HepG2 (cell line): Measurements from ENCODE around the gene SORBS2. TPM values are rescaled to one million over a fixed set of nuclear protein-coding genes. Genes with fewer than 3 reads are reported as not detected.
"Not testable (repeated sequence)": the region's sequence is repeated elsewhere in the genome, so short reads cannot be mapped to it uniquely, and the experiment has no call there.

Source experiments
- ATAC-seq: fragments of 200-7000 bp; cut with Tn5 transposase; 3 replicates; pipeline ENCODE4 v1.9.1; 2020; ENCODE audit warnings: mild to moderate bottlenecking, moderate library complexity
- BruUV-seq: library from RNA; stranded (reverse); fragments of 400-500 nt; replicated peaks from 2 replicates; lab custom pipeline; 2021; lab: Mats Ljungman, UMichigan
- CTCF ChIA-PET: fragments of 300-600 bp; formaldehyde crosslinking; extraction: SDS; loops from one replicate; lab custom pipeline; 2021; ENCODE audit warnings: low total read pairs, inconsistent platforms, low intra/inter-chr PET ratio; lab: Yijun Ruan, JAX
- POLR2A ChIA-PET: fragments of 350-600 bp; sonication (Branson Sonifier 250); formaldehyde crosslinking; loops from one replicate; lab custom pipeline; 2020; ENCODE audit warnings: antibody characterized with exemption, inconsistent platforms; lab: Yijun Ruan, JAX
- DNase-seq: peaks from one replicate; pipeline ENCODE4 v3.0.0-alpha.2; 2015; ENCODE audit warnings: low spot score
- FAIRE-seq: peaks from 3 replicates; lab custom pipeline; 2011; peaks lifted over from hg19 to GRCh38; lab: Jason Lieb, UNC
- H2AFZ ChIP-seq: one replicate; pipeline ENCODE4 v1.6.1; 2011; ENCODE audit warnings: low read length, inconsistent platforms
- H3K27ac ChIP-seq: fragments of 300-600 bp; 3 replicates; pipeline ENCODE4 v1.8.0; 2011; ENCODE audit warnings: mixed run types, mild to moderate bottlenecking, mixed read lengths, low read length, inconsistent platforms; ENCODE audit not compliant: insufficient read depth; ENCODE audit errors: extremely low read length
- H3K27me3 ChIP-seq, 2 experiments: fragments of 200-600 bp in 1 of 2; 2 replicates in 1 of 2; 3 replicates in 1 of 2; pipeline versions ENCODE4 v1.6.0 to v1.8.0; 2011; ENCODE audit warnings: low read length in 2 of 2, mild to moderate bottlenecking in 2 of 2, moderate library complexity in 2 of 2, inconsistent platforms in 1 of 2; ENCODE audit not compliant: insufficient read depth in 2 of 2, control insufficient read depth in 1 of 2
- H3K36me3 ChIP-seq, 2 experiments: fragments of 200-600 bp in 1 of 2; replicated peaks in 1 of 2; 2 replicates in 1 of 2; 3 replicates in 1 of 2; pipeline versions ENCODE4 v1.5.1 to v1.8.0; 2011; ENCODE audit warnings: low read length in 2 of 2, inconsistent platforms in 1 of 2; ENCODE audit not compliant: insufficient read depth in 2 of 2, control insufficient read depth in 1 of 2
- H3K4me1 ChIP-seq: 2 replicates; pipeline ENCODE4 v1.5.1; 2012; ENCODE audit warnings: low read length, inconsistent platforms; ENCODE audit not compliant: insufficient read depth
- H3K4me2 ChIP-seq: 2 replicates; pipeline ENCODE4 v1.6.0; 2011; ENCODE audit warnings: low read depth, low read length, inconsistent platforms
- H3K4me3 ChIP-seq, 3 experiments: fragments of 200-600 bp in 1 of 3; sonication (generic), shearing (Covaris generic) in 1 of 3; replicated peaks in 1 of 3; 2 replicates each; pipeline ENCODE4 v1.5.1; 2011 to 2016; ENCODE audit warnings: low read length in 3 of 3, inconsistent platforms in 2 of 3, low read depth in 2 of 3, mild to moderate bottlenecking in 2 of 3, control low read depth in 1 of 3, mixed read lengths in 1 of 3; ENCODE audit not compliant: insufficient read depth in 1 of 3
- H3K79me2 ChIP-seq: one replicate; pipeline ENCODE4 v1.6.1; 2011; ENCODE audit warnings: low read length, inconsistent platforms; ENCODE audit not compliant: insufficient read depth
- H3K9ac ChIP-seq: 2 replicates; pipeline ENCODE4 v1.6.0; 2011; ENCODE audit warnings: mild to moderate bottlenecking, low read depth, low read length, inconsistent platforms; ENCODE audit not compliant: insufficient read depth
- H3K9me3 ChIP-seq: 2 replicates; pipeline ENCODE4 v1.5.1; 2012; ENCODE audit warnings: mild to moderate bottlenecking, low read length
- H4K20me1 ChIP-seq: 2 replicates; pipeline ENCODE4 v1.6.0; 2011; ENCODE audit warnings: inconsistent platforms, mild to moderate bottlenecking, low read length, moderate library complexity; ENCODE audit not compliant: insufficient read depth
- AGO1 ChIP-seq: fragments of 200-400 bp; formaldehyde crosslinking; IDR thresholded peaks from 2 replicates; pipeline ENCODE4 v1.6.1; 2017; ENCODE audit warnings: mild to moderate bottlenecking, low read depth, low read length, moderate library complexity; ENCODE audit not compliant: poor library complexity, severe bottlenecking
- MATR3 ChIP-seq: sonication (generic); formaldehyde crosslinking; IDR thresholded peaks from 2 replicates; pipeline ENCODE4 v1.4.0; 2020; ENCODE audit warnings: missing genetic modification reagents
- PITX1 ChIP-seq: sonication (generic); formaldehyde crosslinking; IDR thresholded peaks from 2 replicates; pipeline ENCODE4 v1.5.1; 2020; ENCODE audit warnings: mild to moderate bottlenecking, missing genetic modification reagents
- WGBS: methylation state at CpG from one replicate; pipeline ENCODE4 v1.1.6; 2017; ENCODE audit warnings: low lambda C conversion rate; 5-methylcytosine and 5-hydroxymethylcytosine counted together
- in situ Hi-C: cut with HindIII; loops from 2 replicates; pipeline ENCODE4 v1.10.0; 2017; ENCODE audit warnings: low pct_unique_long_range_greater_than_20kb; ENCODE audit not compliant: extremely low pct_ligation_motif_present
- intact Hi-C: fragments of 100-400 bp; cut with micrococcal nuclease; formaldehyde crosslinking; loops from one replicate; pipeline ENCODE4 v1.10.0; 2022; ENCODE audit not compliant: unreplicated experiment
- polyA plus RNA-seq, 8 experiments: library from polyadenylated mRNA; depleted of rRNA in 3 of 8; stranded (reverse) in 7 of 8; unstranded in 1 of 8; fragments of >200 nt; fragmentation: Illumina TruSeq in 4 of 8; extraction: Trizol in 4 of 8; gene quantifications; 2 replicates each; pipeline versions ENCODE4 v1.2.1 to v1.2.3, GENCODE V29; 2011 to 2016; ENCODE audit warnings: low read depth in 4 of 8, missing spikeins in 1 of 8, mixed read lengths in 1 of 8; ENCODE audit not compliant: insufficient read depth in 1 of 8
- total RNA-seq, 5 experiments: library from RNA; depleted of rRNA; stranded (reverse); fragments of >200 nt; fragmentation: Illumina TruSeq; extraction: Trizol; gene quantifications; 2 replicates each; pipeline ENCODE4 v1.2.3, GENCODE V29; 2016; ENCODE audit warnings: low read depth in 1 of 5
- TF ChIP-seq, protein P1 (sequence below): sonication (generic); formaldehyde crosslinking; IDR thresholded peaks from 2 replicates; pipeline ENCODE4 v1.4.0; 2020; ENCODE audit warnings: missing genetic modification reagents, borderline replicate concordance
- TF ChIP-seq, protein P2 (sequence below): IDR thresholded peaks from 2 replicates; pipeline ENCODE4 v1.6.1; 2016; ENCODE audit warnings: missing compliant biosample characterization, missing genetic modification reagents, borderline replicate concordance

SORBS2 gene
- total and polyA plus RNA-seq, 2 of the 13 experiments (the other 11 are each of a cell fraction or from before 2014, with no cell fraction given): 25.0 to 80.5 TPM

DNA sequence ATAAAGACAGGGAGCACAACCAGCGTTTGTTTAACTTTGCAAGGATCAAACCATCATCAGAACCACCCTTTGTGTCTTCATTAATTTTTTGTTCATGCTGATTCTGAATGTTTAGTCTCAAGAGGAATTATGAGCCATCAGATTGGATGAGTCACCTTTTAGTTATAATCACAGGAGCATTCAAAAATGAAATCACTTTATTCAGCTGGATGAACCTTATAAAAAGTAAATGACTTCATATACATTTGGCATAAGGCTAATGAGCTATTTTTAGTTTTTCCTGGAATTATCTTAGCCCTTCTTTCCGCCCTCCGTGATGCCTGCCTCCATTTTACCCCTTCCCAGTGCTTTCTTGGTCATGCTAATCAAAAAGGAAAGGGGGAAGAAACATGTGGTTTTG is 103.6 kb downstream of the SORBS2 start (continued):
- TF ChIP-seq, protein P1, sequence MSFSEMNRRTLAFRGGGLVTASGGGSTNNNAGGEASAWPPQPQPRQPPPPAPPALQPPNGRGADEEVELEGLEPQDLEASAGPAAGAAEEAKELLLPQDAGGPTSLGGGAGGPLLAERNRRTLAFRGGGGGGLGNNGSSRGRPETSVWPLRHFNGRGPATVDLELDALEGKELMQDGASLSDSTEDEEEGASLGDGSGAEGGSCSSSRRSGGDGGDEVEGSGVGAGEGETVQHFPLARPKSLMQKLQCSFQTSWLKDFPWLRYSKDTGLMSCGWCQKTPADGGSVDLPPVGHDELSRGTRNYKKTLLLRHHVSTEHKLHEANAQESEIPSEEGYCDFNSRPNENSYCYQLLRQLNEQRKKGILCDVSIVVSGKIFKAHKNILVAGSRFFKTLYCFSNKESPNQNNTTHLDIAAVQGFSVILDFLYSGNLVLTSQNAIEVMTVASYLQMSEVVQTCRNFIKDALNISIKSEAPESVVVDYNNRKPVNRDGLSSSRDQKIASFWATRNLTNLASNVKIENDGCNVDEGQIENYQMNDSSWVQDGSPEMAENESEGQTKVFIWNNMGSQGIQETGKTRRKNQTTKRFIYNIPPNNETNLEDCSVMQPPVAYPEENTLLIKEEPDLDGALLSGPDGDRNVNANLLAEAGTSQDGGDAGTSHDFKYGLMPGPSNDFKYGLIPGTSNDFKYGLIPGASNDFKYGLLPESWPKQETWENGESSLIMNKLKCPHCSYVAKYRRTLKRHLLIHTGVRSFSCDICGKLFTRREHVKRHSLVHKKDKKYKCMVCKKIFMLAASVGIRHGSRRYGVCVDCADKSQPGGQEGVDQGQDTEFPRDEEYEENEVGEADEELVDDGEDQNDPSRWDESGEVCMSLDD (CRISPR knock-in tag): no peak
- TF ChIP-seq MATR3 (CRISPR knock-in tag): no peak
- no peak for TF ChIP-seq AGO1
- TF ChIP-seq, protein P2, sequence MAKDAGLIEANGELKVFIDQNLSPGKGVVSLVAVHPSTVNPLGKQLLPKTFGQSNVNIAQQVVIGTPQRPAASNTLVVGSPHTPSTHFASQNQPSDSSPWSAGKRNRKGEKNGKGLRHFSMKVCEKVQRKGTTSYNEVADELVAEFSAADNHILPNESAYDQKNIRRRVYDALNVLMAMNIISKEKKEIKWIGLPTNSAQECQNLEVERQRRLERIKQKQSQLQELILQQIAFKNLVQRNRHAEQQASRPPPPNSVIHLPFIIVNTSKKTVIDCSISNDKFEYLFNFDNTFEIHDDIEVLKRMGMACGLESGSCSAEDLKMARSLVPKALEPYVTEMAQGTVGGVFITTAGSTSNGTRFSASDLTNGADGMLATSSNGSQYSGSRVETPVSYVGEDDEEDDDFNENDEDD (CRISPR knock-in tag): no peak
- no peak for TF ChIP-seq PITX1 (CRISPR knock-in tag)

DNA sequence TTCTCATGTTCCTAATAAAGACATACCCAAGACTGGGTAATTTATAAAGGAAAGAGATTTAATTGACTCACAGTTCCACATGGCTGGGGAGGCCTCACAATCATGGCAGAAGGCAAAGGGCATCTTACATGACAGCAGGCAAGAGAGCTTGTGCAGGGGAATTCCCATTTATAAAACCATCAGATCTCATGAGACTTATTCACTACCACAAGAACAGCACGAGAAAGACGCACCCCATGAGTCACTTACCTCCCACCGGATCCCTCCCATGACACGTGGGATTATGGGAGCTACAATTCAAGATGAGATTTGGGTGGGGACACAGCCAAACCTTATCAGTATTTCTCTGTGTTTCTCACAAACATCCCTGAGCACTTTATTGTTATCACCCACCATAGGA is 104.4 kb downstream of the SORBS2 start:
- 96% methylated on average over 4 of the region's 4 CpGs for WGBS
- Histone ChIP-seq H3K9me3 (peaks cover 19% of the 10 kb centered on the region), H3K4me1 (peaks cover 34% of the 10 kb centered on the region), H3K79me2 (peaks cover 18% of the 10 kb centered on the region)
- H3K9ac ChIP-seq, in situ Hi-C loops, intact Hi-C loops, FAIRE-seq, ATAC-seq, CTCF ChIA-PET, H4K20me1 ChIP-seq, POLR2A ChIA-PET, H3K4me3 ChIP-seq, H3K27ac ChIP-seq, H3K36me3 ChIP-seq, H3K27me3 ChIP-seq, H2AFZ ChIP-seq, DNase-seq, BruUV-seq, H3K4me2 ChIP-seq: not testable (repeated sequence)
